Activated CD4-positive, alpha-beta T cell treated with anti-CD3 and anti-CD28 coated beads for 36 hours (primary cell): ENCODE results near the gene BMPR1A. TPM values are rescaled to one million over a fixed set of nuclear protein-coding genes. Genes with fewer than 3 reads are reported as not detected.
"Not testable (repeated sequence)": the region's sequence is repeated elsewhere in the genome, so short reads cannot be mapped to it uniquely, and the experiment has no call there.

Experiments
- ATAC-seq: fragments of 200-7000 bp; cut with Tn5 transposase; one replicate; pipeline ENCODE4 v1.10.0; 2021; ENCODE audit warnings: mild to moderate bottlenecking, moderate library complexity
- CTCF ChIA-PET: fragments of 350-600 bp; sonication (Branson Sonifier 250); formaldehyde crosslinking; loops from one replicate; lab custom pipeline; 2021; ENCODE audit warnings: antibody characterized with exemption; lab: Charles Lee
- POLR2A ChIA-PET: fragments of 350-600 bp; sonication (Branson Sonifier 250); formaldehyde crosslinking; loops from one replicate; lab custom pipeline; 2021; ENCODE audit warnings: antibody characterized with exemption, inconsistent platforms; lab: Charles Lee
- DNase-seq: peaks from one replicate; pipeline ENCODE4 v3.0.0-alpha.2; 2020
- H3K27ac Mint-ChIP-seq: one replicate; pipeline ENCODE4 v1.8.0; 2021; ENCODE audit warnings: mixed read lengths
- H3K27me3 Mint-ChIP-seq: one replicate; pipeline ENCODE4 v1.8.0; 2021; ENCODE audit warnings: mixed read lengths
- H3K36me3 Mint-ChIP-seq: one replicate; pipeline ENCODE4 v1.8.0; 2021; ENCODE audit warnings: low read depth, mixed read lengths
- H3K4me1 Mint-ChIP-seq: one replicate; pipeline ENCODE4 v1.8.0; 2021; ENCODE audit warnings: mixed read lengths
- H3K4me3 Mint-ChIP-seq: one replicate; pipeline ENCODE4 v1.8.0; 2021; ENCODE audit warnings: mild to moderate bottlenecking, moderate library complexity, mixed read lengths
- H3K9me3 Mint-ChIP-seq: one replicate; pipeline ENCODE4 v1.8.0; 2021; ENCODE audit warnings: low read depth, mixed read lengths
- intact Hi-C, 2 experiments: fragments of 100-400 bp; cut with DNase I in 1 of 2; cut with micrococcal nuclease in 1 of 2; formaldehyde crosslinking; loops; one replicate each; pipeline versions ENCODE4 v1.14.2 to v1.15.1; 2022 to 2024; cut with DNase I, micrococcal nuclease
- total RNA-seq, 2 experiments: library from RNA; stranded (reverse); gene quantifications; one replicate each; pipeline ENCODE4 v1.2.3, GENCODE V29; 2021

BMPR1A gene
- total RNA-seq, 2 experiments from 2014 or later, result 8.7 to 9.0 TPM

GRCh38 chr10:86730227-86730626 lies 26.2 kb upstream of the BMPR1A start:
- ChIA-PET POLR2A (interaction anchor here (0.6 kb wide), 1 partner anchor 22 kb away, joined by 5 read pairs; no protein-coding TSS in a partner anchor), CTCF (interaction anchor here (0.5 to 0.9 kb wide), 2 partner anchors 28 to 1281 kb away, joined by 3 read pairs; no protein-coding TSS in a partner anchor)
- intact Hi-C loops, result no loop called here
- H3K4me1 Mint-ChIP-seq, result no peaks in the 10 kb centered on the region
- H3K9me3 Mint-ChIP-seq, result no peaks in the 10 kb centered on the region
- H3K36me3 Mint-ChIP-seq, result no peaks in the 10 kb centered on the region
- H3K27ac Mint-ChIP-seq, result no peak overlapping the region
- no peak for DNase-seq
- peaks cover 5% of the 10 kb centered on the region for H3K27me3 Mint-ChIP-seq
- ATAC-seq, result no peak
- H3K4me3 Mint-ChIP-seq, result no peak overlapping the region

GRCh38 chr10:86732771-86733170 lies 23.6 kb upstream of the BMPR1A start:
- DNase-seq (no peak), ATAC-seq (no peak)
- H3K9me3 Mint-ChIP-seq, result no peaks in the 10 kb centered on the region
- intact Hi-C loops, result no loop called here
- ChIA-PET CTCF (interaction anchor here (0.7 to 1.4 kb wide), 4 partner anchors 9 to 301 kb away, joined by 3 to 4 read pairs (median 3); no protein-coding TSS in a partner anchor), POLR2A (no interaction called here)
- H3K36me3 Mint-ChIP-seq, result no peaks in the 10 kb centered on the region
- H3K27ac Mint-ChIP-seq, result no peak overlapping the region
- no peaks in the 10 kb centered on the region for H3K4me1 Mint-ChIP-seq
- no peak overlapping the region for H3K4me3 Mint-ChIP-seq
- peaks cover 5% of the 10 kb centered on the region for H3K27me3 Mint-ChIP-seq

GRCh38 chr10:86733260-86733671 lies 23.2 kb upstream of the BMPR1A start:
- no peak overlapping the region for H3K27ac Mint-ChIP-seq
- POLR2A ChIA-PET, result no interaction called here
- ATAC-seq (no peak), DNase-seq (no peak)
- CTCF ChIA-PET, result interaction anchor here (0.8 to 1.4 kb wide), 4 partner anchors 8 to 204 kb away, joined by 3 read pairs; no protein-coding TSS in a partner anchor
- H3K27me3 Mint-ChIP-seq, result peaks cover 2% of the 10 kb centered on the region
- H3K9me3 Mint-ChIP-seq, result no peaks in the 10 kb centered on the region
- intact Hi-C loops, result no loop called here
- no peaks in the 10 kb centered on the region for H3K36me3 Mint-ChIP-seq
- no peaks in the 10 kb centered on the region for H3K4me1 Mint-ChIP-seq
- no peak overlapping the region for H3K4me3 Mint-ChIP-seq

GRCh38 chr10:86734207-86734988 lies 22.0 kb upstream of the BMPR1A start:
- Mint-ChIP-seq H3K4me3 (no peak overlapping the region), H3K27me3 (no peaks in the 10 kb centered on the region), H3K4me1 (no peaks in the 10 kb centered on the region), H3K36me3 (no peaks in the 10 kb centered on the region), H3K27ac (no peak overlapping the region), H3K9me3 (no peaks in the 10 kb centered on the region)
- ChIA-PET POLR2A (no interaction called here), CTCF (no interaction called here)
- intact Hi-C loops, result no loop called here
- no peak for DNase-seq
- ATAC-seq, result no peak

GRCh38 chr10:86735278-86735677 lies 21.1 kb upstream of the BMPR1A start:
- H3K4me3 Mint-ChIP-seq, DNase-seq, H3K9me3 Mint-ChIP-seq, POLR2A ChIA-PET, intact Hi-C loops, H3K27me3 Mint-ChIP-seq, H3K27ac Mint-ChIP-seq, H3K4me1 Mint-ChIP-seq, H3K36me3 Mint-ChIP-seq, ATAC-seq: not testable (repeated sequence)
- CTCF ChIA-PET, result interaction anchor here (0.7 kb wide), 1 partner anchor 142 kb away, joined by 4 read pairs; no protein-coding TSS in a partner anchor

- ATAC-seq (no peak), DNase-seq (no peak)
- Mint-ChIP-seq H3K27ac (no peak overlapping the region), H3K9me3 (no peaks in the 10 kb centered on the region), H3K36me3 (no peaks in the 10 kb centered on the region), H3K27me3 (no peaks in the 10 kb centered on the region), H3K4me3 (no peak overlapping the region), H3K4me1 (no peaks in the 10 kb centered on the region)
- intact Hi-C loops, result no loop called here
- CTCF ChIA-PET, result interaction anchor here (1.5 kb wide), 1 partner anchor 9 kb away, joined by 3 read pairs; no protein-coding TSS in a partner anchor
- POLR2A ChIA-PET, result interaction anchor here (0.7 kb wide), 2 partner anchors 30 to 975 kb away, joined by 4 to 8 read pairs; no protein-coding TSS in a partner anchor
Observed at GRCh38 chr10:86742230-86742629, 14.2 kb upstream of the BMPR1A start.

GRCh38 chr10:86744067-86744725 lies 12.2 kb upstream of the BMPR1A start:
- H3K36me3 Mint-ChIP-seq, result no peaks in the 10 kb centered on the region
- H3K4me1 Mint-ChIP-seq, result no peaks in the 10 kb centered on the region
- ChIA-PET POLR2A (interaction anchor here (0.6 kb wide), 1 partner anchor 9 kb away, joined by 7 read pairs; no protein-coding TSS in a partner anchor), CTCF (interaction anchor here (0.5 to 1.3 kb wide), 2 partner anchors 39 to 301 kb away, joined by 3 read pairs; no protein-coding TSS in a partner anchor)
- H3K4me3 Mint-ChIP-seq, result no peak overlapping the region
- no peak for ATAC-seq
- no peak overlapping the region for H3K27ac Mint-ChIP-seq
- intact Hi-C loops, result no loop called here
- no peaks in the 10 kb centered on the region for H3K27me3 Mint-ChIP-seq
- no peak for DNase-seq
- H3K9me3 Mint-ChIP-seq, result no peaks in the 10 kb centered on the region

GRCh38 chr10:86747796-86748581 lies 8.4 kb upstream of the BMPR1A start:
- ChIA-PET CTCF (no interaction called here), POLR2A (no interaction called here)
- Mint-ChIP-seq H3K27ac (no peak overlapping the region), H3K4me3 (no peak overlapping the region), H3K36me3 (no peaks in the 10 kb centered on the region), H3K4me1 (peaks cover 2% of the 10 kb centered on the region), H3K27me3 (no peaks in the 10 kb centered on the region), H3K9me3 (no peaks in the 10 kb centered on the region)
- DNase-seq, result no peak
- ATAC-seq, result no peak
- intact Hi-C loops, result no loop called here

GRCh38 chr10:86749854-86750253 lies 6.6 kb upstream of the BMPR1A start:
- ATAC-seq (no peak), DNase-seq (no peak)
- Mint-ChIP-seq H3K9me3 (no peaks in the 10 kb centered on the region), H3K27me3 (peaks cover under 1% of the 10 kb centered on the region), H3K4me3 (no peak overlapping the region), H3K4me1 (peaks cover 2% of the 10 kb centered on the region), H3K27ac (no peak overlapping the region), H3K36me3 (no peaks in the 10 kb centered on the region)
- intact Hi-C loops, result no loop called here
- CTCF ChIA-PET, result no interaction called here
- POLR2A ChIA-PET, result no interaction called here

GRCh38 chr10:86751477-86751876 lies 4.9 kb upstream of the BMPR1A start:
- ChIA-PET CTCF (interaction anchor here (1.0 kb wide), 1 partner anchor 340 kb away, joined by 3 read pairs; no protein-coding TSS in a partner anchor), POLR2A (interaction anchor here (0.7 kb wide), 1 partner anchor 21 kb away, joined by 5 read pairs; no protein-coding TSS in a partner anchor)
- no peak for ATAC-seq
- intact Hi-C loops, result no loop called here
- Mint-ChIP-seq H3K27ac (no peak overlapping the region), H3K36me3 (no peaks in the 10 kb centered on the region), H3K4me1 (peaks cover 10% of the 10 kb centered on the region), H3K4me3 (no peak overlapping the region), H3K27me3 (peaks cover 2% of the 10 kb centered on the region), H3K9me3 (no peaks in the 10 kb centered on the region)
- no peak for DNase-seq

GRCh38 chr10:86752311-86752710 lies 4.1 kb upstream of the BMPR1A start:
- Mint-ChIP-seq H3K27me3 (peaks cover 3% of the 10 kb centered on the region), H3K36me3 (peaks cover under 1% of the 10 kb centered on the region), H3K27ac (no peak overlapping the region), H3K9me3 (no peaks in the 10 kb centered on the region), H3K4me3 (no peak overlapping the region), H3K4me1 (peaks cover 11% of the 10 kb centered on the region)
- intact Hi-C loops, result no loop called here
- ChIA-PET CTCF (interaction anchor here (0.7 to 1.0 kb wide), 2 partner anchors 185 to 341 kb away, joined by 3 read pairs; no protein-coding TSS in a partner anchor), POLR2A (interaction anchor here (0.5 kb wide), 1 partner anchor 20 kb away, joined by 4 read pairs; no protein-coding TSS in a partner anchor)
- ATAC-seq (no peak), DNase-seq (no peak)
